Activated gamma-delta T cell treated with anti-CD3 and anti-CD28 coated beads, Interleukin-2, amount 50 U/mL, for 16 hours (primary cell): ENCODE measurements around the gene HBP1.
"Not testable (repeated sequence)": the region's sequence is repeated elsewhere in the genome, so short reads cannot be mapped to it uniquely, and the experiment has no call there.

Experiments
- DNase-seq: peaks from one replicate; pipeline ENCODE4 v3.0.0-alpha.2; 2020; ENCODE audit warnings: low read depth

Gene HBP1

DNA sequence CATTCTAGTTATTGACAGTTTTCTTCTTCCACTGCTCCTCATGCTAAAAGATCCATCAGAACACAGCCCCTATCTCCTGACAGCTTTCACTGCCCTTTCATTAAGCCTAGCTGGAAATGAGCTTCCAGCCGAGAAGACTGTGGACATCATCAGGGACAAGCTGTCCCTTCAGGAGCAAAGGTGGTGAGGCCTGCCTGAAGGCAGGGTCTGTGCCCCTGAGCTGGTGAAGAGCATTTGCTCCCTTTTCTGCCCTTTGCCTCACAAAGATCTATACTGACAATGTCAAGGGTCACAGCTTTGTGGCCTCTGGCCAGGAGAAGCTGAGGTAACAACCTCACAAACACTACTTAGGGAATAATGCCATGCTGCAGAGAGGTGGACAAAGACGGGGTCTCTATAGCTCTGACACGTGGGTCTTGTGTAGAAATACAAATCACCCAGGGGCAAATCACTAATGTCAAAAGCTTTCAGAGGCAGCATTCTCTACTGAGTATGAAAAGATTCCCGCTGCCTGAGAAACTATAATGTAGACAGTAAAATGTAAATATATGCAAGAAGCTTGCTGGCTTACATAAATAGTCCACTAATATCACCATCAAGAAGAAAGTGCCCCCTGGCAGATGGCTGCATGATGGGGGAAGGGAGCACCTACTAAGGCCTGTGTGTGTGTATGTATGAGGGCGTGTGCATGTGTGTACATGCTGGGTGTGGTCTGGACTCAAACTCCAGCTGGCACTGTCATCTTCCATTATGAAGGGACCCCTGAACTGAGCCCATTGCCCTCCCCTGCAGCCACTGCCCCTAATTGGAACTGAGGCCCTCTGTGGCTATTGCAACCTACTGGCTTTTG, 55.8 kb downstream of the HBP1 start:
- no peak for DNase-seq

DNA sequence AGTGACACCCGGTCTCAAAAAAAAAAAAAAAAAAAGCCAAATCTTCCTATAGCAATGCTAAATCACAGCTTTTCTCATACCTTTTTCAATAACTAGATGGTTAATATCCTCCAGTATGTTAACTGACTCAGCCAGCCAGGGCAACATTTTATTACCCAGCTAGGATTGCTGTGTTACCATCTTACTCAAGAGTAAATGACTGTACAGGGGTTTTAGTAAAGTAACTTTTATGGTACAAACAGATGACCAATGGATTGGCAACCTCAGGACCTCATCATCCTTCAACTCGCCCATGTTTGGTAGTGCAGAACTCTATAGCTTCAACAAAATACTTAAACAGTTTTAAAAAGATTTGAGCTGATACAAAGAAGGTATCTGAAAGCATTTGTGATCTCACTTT, 59.5 kb downstream of the HBP1 start:
- no peak for DNase-seq

DNA sequence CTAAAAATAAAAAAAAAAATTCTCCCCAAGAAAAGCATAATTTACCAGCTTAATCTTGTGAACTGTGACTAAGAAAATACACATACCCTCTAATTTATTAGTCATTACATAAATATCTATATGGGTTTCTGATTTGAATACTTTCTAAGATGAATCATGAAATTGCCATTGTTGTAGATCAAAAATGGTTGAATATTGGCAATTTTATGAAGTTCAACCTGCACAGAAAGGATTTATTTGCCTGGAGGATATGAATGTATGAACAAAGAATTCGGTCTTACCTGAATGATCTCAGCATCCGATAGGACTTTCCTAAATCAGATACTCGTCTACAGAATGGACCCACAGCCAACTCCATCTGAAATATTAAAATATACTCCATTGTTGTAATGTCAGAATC, 61.5 kb downstream of the HBP1 start:
- no peak for DNase-seq

DNA sequence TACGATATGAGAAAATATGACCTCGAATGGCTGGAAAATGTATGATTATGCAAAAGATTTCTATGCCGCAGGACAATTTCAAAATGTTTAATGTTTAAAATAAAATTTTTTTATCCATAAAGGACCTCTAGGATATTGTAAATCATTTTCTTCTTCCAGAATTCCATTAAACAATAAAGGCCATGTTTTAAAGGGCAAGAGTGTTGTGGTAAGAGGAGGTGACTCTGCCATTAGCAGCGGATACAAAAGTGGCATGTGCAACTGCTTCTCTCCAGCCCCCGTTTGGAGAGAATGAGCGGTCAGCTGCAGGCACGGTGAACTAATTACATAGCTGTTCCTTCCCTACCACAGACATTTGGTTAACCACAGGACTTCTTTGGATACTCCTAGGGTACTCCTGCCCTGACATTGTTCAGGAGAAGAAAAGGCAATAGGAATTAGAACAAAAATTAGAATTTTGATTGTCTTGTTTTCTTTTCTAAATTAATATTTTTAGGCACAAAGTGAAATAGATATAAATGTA, 63.8 kb downstream of the HBP1 start:
- DNase-seq = no peak

DNA sequence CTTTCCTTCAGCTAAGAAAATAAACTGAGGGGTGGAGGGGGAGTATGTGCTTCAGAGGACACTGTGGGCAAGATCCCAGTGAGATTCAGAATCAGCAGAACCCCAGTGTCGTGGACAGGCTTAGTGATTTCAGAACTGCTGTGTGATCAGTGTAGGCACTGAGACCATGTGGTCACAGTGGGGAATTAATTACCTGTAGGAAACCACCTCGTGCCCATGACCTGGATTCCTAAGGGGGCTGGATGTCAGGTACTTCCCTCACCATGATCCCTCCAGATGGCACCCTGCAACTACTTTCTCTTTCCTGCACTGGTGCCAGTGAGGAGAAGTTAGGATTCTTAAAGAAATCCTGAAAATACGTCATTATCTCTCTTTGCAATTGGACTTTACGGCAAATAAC, 64.4 kb downstream of the HBP1 start:
- no peak for DNase-seq

DNA sequence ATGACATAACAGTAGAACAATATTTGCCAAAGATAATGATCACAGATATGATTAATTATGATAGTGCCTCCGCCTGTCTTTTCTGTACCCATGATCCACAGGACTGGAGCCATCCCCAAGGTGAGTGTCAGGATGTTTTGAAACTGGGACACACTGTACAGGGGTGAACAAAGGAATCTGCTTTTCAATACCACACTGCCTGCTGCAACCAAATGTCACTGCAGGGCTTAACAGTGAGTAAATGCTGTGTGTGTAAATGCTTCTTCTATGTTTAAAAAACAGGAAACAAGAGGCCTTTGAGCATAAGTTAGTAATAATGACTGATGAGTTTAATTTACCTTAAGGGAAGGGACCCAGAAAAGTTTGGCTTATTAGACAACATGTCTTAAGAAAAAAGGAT, 65.2 kb downstream of the HBP1 start:
- no peak for DNase-seq

DNA sequence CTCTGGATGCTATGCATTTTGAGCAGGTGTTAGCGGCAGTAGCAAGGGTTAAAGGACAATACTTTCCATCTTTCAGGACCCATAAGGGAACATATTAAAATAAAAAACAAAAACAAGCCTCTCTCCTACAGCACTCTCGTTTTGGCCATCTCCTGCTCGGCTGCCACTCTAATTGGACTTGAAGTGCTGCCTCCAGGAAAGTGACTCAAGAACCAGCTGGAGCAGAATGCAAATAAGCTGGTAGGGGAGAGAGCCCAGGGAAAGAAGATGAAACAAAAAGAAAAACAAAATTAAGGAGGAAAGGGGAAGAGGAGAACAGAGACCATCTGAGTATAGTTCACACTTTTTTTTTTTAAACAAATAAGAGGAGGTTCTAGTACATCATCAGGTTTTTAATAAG, 65.6 kb downstream of the HBP1 start:
- DNase-seq = no peak

DNA sequence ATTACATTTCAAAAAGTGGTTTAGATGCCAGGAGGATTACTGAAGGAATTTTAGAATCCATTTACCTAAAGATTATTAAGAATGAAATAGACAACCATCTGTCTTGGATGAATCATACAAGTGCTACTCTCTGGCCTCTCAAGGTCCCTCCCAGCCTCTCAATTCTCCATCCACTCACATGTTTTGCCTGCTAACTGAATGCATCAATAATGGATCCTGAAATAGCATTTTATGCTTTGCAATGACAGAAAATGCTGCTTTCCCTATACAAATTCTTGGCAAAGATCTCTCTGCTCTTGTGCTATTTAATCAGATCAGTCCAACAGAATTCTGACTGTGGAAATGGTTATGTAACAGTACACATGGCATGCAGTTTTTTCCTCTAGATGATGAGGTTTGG, 68.1 kb downstream of the HBP1 start:
- no peak for DNase-seq

DNA sequence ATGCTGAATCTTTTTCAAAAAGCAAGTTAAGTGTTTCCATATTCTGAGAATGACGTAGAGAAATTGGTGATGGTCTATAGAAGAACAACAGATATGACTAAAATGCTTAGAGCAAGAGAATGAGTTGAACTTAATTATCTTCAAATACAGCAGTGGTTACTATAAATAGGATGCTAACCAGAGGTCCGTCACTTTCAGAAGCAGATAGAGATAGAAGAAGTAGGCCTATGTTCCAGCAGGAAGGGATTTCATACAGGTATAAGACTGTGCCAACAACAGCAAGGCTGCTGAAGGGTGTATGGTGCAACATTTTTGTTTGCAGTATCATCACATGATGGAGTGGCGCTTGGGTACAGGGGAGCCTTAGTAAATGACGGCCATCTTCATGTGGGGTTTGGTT, 68.6 kb downstream of the HBP1 start:
- DNase-seq = no peak

DNA sequence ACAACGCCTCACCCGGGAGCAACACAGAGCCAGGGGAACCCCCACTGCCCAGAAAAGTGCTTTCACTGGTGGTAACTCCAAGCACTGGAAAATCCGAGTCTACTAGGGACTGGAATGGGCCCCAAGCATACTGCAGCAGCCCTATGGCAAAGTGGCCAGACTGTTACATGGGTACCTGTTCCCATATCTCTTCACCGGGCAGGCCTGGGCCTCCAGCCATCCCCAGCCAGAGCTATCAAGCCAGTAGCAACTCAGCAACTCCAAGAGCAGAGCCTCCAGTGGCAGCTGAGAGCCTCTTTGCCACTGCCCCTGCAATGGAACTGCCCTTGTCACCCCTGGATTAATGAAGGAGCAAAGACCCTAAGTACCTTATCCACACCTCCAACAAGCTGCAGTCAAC, 73.5 kb downstream of the HBP1 start:
- DNase-seq = no peak

DNA sequence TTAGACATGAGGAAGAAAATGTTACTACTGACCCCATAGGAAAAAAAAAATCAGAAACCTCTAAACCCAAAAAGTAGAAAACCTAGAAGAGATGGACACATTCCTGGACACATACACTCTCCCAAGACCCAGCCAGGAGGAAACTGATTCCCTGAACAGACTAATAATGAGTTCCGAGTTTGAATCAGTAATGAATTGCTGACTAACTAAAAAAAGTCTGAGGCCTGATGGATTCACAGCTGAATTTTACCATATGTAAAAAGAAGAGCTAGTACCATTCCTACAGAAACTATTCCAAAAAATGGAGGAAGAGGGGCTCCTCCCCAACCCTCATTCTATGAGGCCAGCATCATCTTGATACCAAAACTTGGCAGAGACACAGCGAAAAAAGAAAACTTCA, 75.8 kb downstream of the HBP1 start:
- DNase-seq = no peak

DNA sequence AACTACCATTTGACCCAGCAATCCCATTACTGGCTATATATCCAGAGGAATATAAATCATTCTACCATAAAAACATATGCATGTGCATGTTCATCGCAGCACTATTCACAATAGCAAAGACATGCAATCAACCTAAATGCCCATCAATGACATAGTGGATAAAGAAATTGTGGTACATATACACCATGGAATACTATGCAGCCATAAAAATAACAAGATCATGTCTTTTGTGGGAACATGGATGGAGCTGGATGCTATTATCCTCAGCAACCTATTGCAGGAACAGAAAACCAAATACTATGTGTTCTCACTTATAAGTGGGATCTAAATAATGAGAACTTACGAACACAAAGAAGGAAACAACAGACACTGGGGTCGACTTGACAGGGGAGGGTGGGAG, 78.0 kb downstream of the HBP1 start:
- not testable (repeated sequence) for DNase-seq

DNA sequence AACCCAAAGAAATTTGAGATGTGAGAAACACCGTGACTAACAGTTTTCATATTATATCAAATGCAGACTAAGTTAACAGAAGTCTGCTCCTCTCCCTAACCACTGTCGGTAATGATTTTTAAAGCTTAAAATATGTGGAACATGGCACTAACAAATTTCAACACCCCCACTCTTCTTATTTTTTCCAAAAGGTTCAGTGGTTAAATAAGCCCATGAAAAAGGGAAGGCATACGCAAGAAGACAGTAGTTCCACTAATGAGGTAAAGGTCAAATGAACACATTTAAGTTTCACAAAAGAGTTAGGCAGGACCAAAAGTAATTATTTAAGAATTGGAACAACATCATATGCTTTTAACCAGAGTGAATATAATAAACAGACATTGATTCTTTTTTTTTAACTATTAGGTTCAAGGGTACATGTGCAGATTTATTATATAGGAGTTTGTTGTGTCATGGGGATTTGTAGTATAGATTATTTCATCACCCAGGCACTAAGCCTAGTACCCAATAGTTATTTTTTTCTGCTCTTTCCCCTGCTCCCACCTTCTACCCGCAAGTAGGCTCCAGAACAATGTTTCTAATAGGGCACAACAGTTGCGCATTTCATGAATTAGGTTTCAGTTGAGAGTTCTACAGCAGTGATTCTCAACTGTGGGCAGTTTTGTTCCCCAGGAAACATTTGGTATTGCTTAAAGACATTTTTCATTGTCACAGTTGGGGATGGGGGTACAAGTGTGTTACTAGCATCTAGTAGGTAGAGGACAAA, 79.9 kb downstream of the HBP1 start:
- no peak for DNase-seq

DNA sequence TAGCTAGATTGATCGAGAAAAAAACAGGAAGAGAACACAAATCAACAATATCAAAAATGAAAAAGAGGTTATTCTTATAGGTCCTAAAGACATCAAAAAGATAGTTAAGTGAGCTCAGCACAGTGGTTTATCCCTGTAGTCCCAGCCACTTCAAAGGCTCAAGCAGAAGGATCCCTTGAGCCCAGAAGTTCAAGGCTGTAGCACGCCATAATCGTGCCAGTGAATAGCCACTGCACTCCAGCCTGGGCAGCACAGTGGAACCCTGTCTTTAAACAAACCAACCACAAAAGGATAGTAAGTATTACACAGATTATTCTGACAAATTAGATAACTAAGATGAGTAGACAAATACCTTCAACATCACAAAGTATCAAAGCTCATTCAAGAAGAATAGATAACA, 83.2 kb downstream of the HBP1 start:
- no peak for DNase-seq
